HG02884 (cell line): Measurements from ENCODE around the gene PARD3.

Experiments used
- ATAC-seq: cut with Tn5 transposase; IDR thresholded peaks from one replicate; pipeline ENCODE4 v1.9.1; 2021; ENCODE audit warnings: mild to moderate bottlenecking, moderate library complexity; ENCODE audit not compliant: unreplicated experiment

Gene PARD3

GRCh38 chr10:34244756-34245484 lies 570.2 kb downstream of the PARD3 start:
- ATAC-seq: no peak

GRCh38 chr10:34241226-34242000 lies 573.7 kb downstream of the PARD3 start:
- ATAC-seq: no peak

- no peak for ATAC-seq
These were observed 575.1 kb downstream of the PARD3 start for GRCh38 chr10:34240039-34240438.

- no peak for ATAC-seq
These were observed 577.1 kb downstream of the PARD3 start for GRCh38 chr10:34237898-34238455.

GRCh38 chr10:34236931-34237330 lies 578.2 kb downstream of the PARD3 start:
- ATAC-seq: no peak

GRCh38 chr10:34235164-34235832 lies 579.8 kb downstream of the PARD3 start:
- no peak for ATAC-seq

- ATAC-seq: no peak
These were observed 582.6 kb downstream of the PARD3 start for GRCh38 chr10:34232481-34232880.

- no peak for ATAC-seq
These were observed 583.5 kb downstream of the PARD3 start for GRCh38 chr10:34231441-34232180.

- no peak for ATAC-seq
These were observed 585.2 kb downstream of the PARD3 start for GRCh38 chr10:34229917-34230316.

GRCh38 chr10:34228066-34228465 lies 587.0 kb downstream of the PARD3 start:
- no peak for ATAC-seq

- ATAC-seq: no peak
These were observed 590.5 kb downstream of the PARD3 start for GRCh38 chr10:34224639-34225038.

GRCh38 chr10:34223658-34224057 lies 591.4 kb downstream of the PARD3 start:
- no peak for ATAC-seq

- no peak for ATAC-seq
These were observed 592.7 kb downstream of the PARD3 start for GRCh38 chr10:34222359-34222758.

- ATAC-seq: no peak
These were observed 595.1 kb downstream of the PARD3 start for GRCh38 chr10:34219753-34220548.

- ATAC-seq: no peak
These were observed 597.6 kb downstream of the PARD3 start for GRCh38 chr10:34217524-34217923.

- ATAC-seq: no peak
These were observed 598.6 kb downstream of the PARD3 start for GRCh38 chr10:34216348-34216945.

GRCh38 chr10:34213805-34214197 lies 601.3 kb downstream of the PARD3 start:
- no peak for ATAC-seq

GRCh38 chr10:34213193-34213804 lies 601.8 kb downstream of the PARD3 start:
- ATAC-seq: no peak

GRCh38 chr10:34207343-34207742 lies 607.8 kb downstream of the PARD3 start:
- no peak for ATAC-seq
